Effector memory CD8-positive, alpha-beta T cell (primary cell): ENCODE results near the gene AQP12B.
"Not testable (repeated sequence)": the region's sequence is repeated elsewhere in the genome, so short reads cannot be mapped to it uniquely, and the experiment has no call there.

Experiments
- ATAC-seq: fragments of 150-1000 bp; cut with Tn5 transposase; replicated peaks from 2 replicates; pipeline ENCODE4 v1.10.0; 2021; ENCODE audit warnings: mild to moderate bottlenecking, moderate library complexity
- DNase-seq, 3 experiments: peaks; one replicate each; pipeline ENCODE4 v3.0.0; 2021
- H3K27ac Mint-ChIP-seq, 2 donors: one replicate each; pipeline ENCODE4 v1.8.0; 2022; ENCODE audit warnings: mild to moderate bottlenecking in 2 of 2, mixed read lengths in 2 of 2, moderate library complexity in 2 of 2
- H3K27me3 Mint-ChIP-seq, 2 donors: one replicate each; pipeline ENCODE4 v1.8.0; 2022; ENCODE audit warnings: mixed read lengths in 2 of 2
- H3K36me3 Mint-ChIP-seq: one replicate; pipeline ENCODE4 v1.8.0; 2022; ENCODE audit warnings: mild to moderate bottlenecking, moderate library complexity, mixed read lengths; ENCODE audit not compliant: insufficient read depth
- H3K4me1 Mint-ChIP-seq, 2 donors: one replicate each; pipeline ENCODE4 v1.8.0; 2022; ENCODE audit warnings: low read depth in 2 of 2, mixed read lengths in 2 of 2
- H3K4me3 Mint-ChIP-seq, 2 donors: one replicate each; pipeline ENCODE4 v1.8.0; 2022; ENCODE audit warnings: mild to moderate bottlenecking in 2 of 2, mixed read lengths in 2 of 2, moderate library complexity in 2 of 2
- H3K9me3 Mint-ChIP-seq, 2 donors: one replicate each; pipeline ENCODE4 v1.8.0; 2022; ENCODE audit warnings: mixed read lengths in 2 of 2

Gene AQP12B

DNA sequence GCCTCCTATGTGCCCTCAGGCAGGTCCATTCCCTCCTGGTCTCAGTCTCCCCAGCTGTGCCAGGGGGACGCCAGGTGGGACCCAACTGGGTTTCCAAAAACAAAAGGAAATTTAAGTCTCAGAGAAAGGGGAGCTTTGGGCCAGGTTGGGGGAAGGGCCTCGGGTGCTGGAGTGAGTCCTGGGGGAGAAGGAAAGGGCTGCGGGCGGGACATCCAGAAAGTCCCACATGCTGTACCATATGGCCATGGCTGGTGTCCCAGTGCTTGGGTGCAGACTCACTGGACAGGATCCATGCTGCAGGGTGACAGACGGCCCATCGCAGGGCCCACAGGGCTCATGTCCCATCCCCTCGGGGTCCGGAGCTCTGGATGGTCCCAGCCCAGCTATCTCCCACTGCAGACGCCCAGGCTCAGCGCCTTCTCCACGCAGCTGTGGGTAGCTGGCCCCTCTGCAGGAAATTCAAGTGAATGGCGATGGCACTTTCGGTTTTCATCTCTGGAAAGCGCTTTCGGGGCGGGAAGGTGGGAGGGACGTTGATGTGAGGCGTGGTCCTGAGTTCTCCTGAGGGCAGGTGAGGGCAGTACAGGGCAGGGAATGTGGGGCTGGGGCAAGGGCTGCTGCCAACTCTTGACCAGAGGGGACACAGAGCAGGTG is 7.9 kb upstream of the AQP12B start:
- H3K27me3 Mint-ChIP-seq, H3K36me3 Mint-ChIP-seq, DNase-seq, H3K9me3 Mint-ChIP-seq: not testable (repeated sequence)
- H3K4me1 Mint-ChIP-seq: peaks cover 9 to 12% of the 10 kb centered on the region in 2 donors
- peak overlapping the region in 1 of 2 donors; percentile 81 for H3K27ac Mint-ChIP-seq
- peak overlapping the region; percentile 31 to 48 for H3K4me3 Mint-ChIP-seq
- ATAC-seq: peak; percentile 62

- H3K4me1 Mint-ChIP-seq: peaks cover 9 to 14% of the 10 kb centered on the region in 2 donors
- no peaks in the 10 kb centered on the region for H3K9me3 Mint-ChIP-seq
- no peaks in the 10 kb centered on the region for H3K27me3 Mint-ChIP-seq
- ATAC-seq: no peak
- no peak for DNase-seq
- H3K36me3 Mint-ChIP-seq: no peaks in the 10 kb centered on the region
- peak overlapping the region; percentile 2 to 48 for H3K4me3 Mint-ChIP-seq
- H3K27ac Mint-ChIP-seq: peak overlapping the region in 1 of 2 donors; percentile 81
Measured at GRCh38 chr2:240689975-240690374, 7.3 kb upstream of the AQP12B start.

DNA sequence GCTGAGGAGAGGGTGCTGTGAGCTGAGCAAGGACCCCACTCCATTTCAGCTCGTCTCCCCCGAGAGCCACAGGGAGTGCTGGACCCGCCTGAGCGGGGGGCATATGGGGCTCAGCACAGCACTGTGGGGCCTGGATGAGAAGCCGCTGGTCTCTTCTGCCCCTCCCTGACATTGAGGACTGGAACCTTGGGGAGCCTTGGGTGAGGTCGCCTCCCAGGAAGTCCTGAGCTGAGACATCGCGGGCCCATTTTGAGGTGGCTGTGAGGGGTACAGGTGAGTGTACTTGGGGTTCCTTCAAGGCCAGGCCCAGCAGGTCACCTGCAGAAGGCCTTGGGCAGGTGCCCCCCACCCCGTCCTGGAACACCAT is 5.9 kb upstream of the AQP12B start:
- Mint-ChIP-seq H3K27ac (no peak overlapping the region), H3K9me3 (no peaks in the 10 kb centered on the region), H3K4me1 (peaks cover 13 to 18% of the 10 kb centered on the region in 2 donors), H3K27me3 (no peaks in the 10 kb centered on the region), H3K4me3 (no peak overlapping the region), H3K36me3 (no peaks in the 10 kb centered on the region)
- no peak for ATAC-seq
- DNase-seq: no peak

- H3K4me1 Mint-ChIP-seq: peaks cover 13 to 20% of the 10 kb centered on the region in 2 donors
- no peak overlapping the region for H3K27ac Mint-ChIP-seq
- no peak for ATAC-seq
Measured at GRCh38 chr2:240687741-240688552, 5.3 kb upstream of the AQP12B start.

GRCh38 chr2:240687045-240687740 is 4.5 kb upstream of the AQP12B start:
- H3K4me1 Mint-ChIP-seq: peaks cover 13 to 20% of the 10 kb centered on the region in 2 donors
- H3K9me3 Mint-ChIP-seq: no peaks in the 10 kb centered on the region
- H3K27me3 Mint-ChIP-seq: no peaks in the 10 kb centered on the region
- H3K4me3 Mint-ChIP-seq: no peak overlapping the region
- no peaks in the 10 kb centered on the region for H3K36me3 Mint-ChIP-seq
- ATAC-seq (no peak), DNase-seq (no peak)
- peak overlapping the region; percentile 58 to 85 for H3K27ac Mint-ChIP-seq

More at GRCh38 chr2:240687741-240688552, 5.3 kb upstream of the AQP12B start:
- DNase-seq: no peak
- no peaks in the 10 kb centered on the region for H3K36me3 Mint-ChIP-seq
- H3K4me3 Mint-ChIP-seq: no peak overlapping the region
- no peaks in the 10 kb centered on the region for H3K27me3 Mint-ChIP-seq
- no peaks in the 10 kb centered on the region for H3K9me3 Mint-ChIP-seq

- Mint-ChIP-seq H3K4me1 (peaks cover 13 to 20% of the 10 kb centered on the region in 2 donors), H3K9me3 (no peaks in the 10 kb centered on the region), H3K4me3 (peak overlapping the region; percentile 14 to 37), H3K27ac (peak overlapping the region; percentile 58 to 85), H3K36me3 (no peaks in the 10 kb centered on the region), H3K27me3 (no peaks in the 10 kb centered on the region)
- DNase-seq (no peak), ATAC-seq (peak; percentile 51)
Measured at GRCh38 chr2:240686460-240686859, 3.8 kb upstream of the AQP12B start.

DNA sequence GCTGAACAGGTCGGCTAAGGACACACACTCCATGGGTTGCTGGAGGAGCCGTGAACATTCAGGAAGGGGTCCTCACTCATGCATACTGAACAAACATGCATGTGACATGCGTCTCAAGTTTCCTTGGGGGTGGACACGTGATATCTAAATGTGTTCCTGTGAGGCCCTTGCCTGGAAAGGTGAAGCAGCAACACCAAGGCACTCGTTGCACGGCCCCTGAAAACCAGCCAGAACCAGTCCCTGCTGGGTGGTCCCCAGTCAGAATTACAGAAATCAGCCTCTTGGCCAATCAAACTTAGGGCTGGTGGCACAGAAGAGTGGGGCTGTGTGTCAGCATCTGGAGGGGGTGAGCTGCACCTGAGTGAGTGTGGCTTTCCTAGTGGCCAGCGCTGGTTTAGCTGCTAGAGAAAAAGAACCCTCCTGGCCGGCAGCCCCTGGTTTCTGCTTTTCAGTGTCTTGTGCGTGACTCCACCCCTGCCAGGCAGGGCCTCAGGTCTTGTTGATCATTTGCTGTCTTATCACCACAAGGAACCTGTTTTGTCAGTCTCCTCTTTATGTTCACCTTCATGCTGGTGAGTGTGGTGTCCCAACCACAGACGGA is 3.2 kb upstream of the AQP12B start:
- Mint-ChIP-seq H3K4me3 (peak overlapping the region; percentile 14 to 37), H3K9me3 (no peaks in the 10 kb centered on the region), H3K27ac (peak overlapping the region; percentile 58 to 85), H3K4me1 (peaks cover 13 to 20% of the 10 kb centered on the region in 2 donors), H3K36me3 (no peaks in the 10 kb centered on the region), H3K27me3 (no peaks in the 10 kb centered on the region)
- DNase-seq (no peak), ATAC-seq (peak; percentile 23)

- ATAC-seq, H3K9me3 Mint-ChIP-seq, H3K27me3 Mint-ChIP-seq, DNase-seq, H3K36me3 Mint-ChIP-seq: not testable (repeated sequence)
- peak overlapping the region; percentile 68 to 73 for H3K4me3 Mint-ChIP-seq
- H3K4me1 Mint-ChIP-seq: peaks cover 13 to 17% of the 10 kb centered on the region in 2 donors
- peak overlapping the region; percentile 81 to 86 for H3K27ac Mint-ChIP-seq
Measured at GRCh38 chr2:240683980-240684728, 1.5 kb upstream of the AQP12B start.

DNA sequence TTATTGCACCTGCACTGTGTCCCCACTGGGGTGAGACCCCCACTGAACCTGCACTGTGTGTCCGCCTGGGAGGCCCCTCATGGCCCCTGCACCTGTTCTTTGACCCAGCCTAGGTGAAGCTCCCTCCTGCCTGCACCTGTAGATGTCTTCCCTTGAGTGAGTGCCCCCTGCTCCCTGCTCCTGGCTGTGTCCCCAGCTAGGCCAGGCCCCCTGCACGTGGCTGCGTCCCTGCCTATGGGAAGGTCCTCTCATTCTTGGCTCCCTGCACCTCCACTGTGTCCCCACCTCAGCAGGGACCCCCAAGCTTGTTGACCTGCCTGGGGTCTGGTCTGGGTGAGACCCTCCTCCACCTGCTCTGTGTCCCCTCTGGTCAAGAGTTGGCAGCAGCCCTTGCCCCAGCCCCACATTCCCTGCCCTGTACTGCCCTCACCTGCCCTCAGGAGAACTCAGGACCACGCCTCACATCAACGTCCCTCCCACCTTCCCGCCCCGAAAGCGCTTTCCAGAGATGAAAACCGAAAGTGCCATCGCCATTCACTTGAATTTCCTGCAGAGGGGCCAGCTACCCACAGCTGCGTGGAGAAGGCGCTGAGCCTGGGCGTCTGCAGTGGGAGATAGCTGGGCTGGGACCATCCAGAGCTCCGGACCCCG is 769 bp upstream of the AQP12B start:
- not testable (repeated sequence) for H3K36me3 Mint-ChIP-seq, H3K27me3 Mint-ChIP-seq, DNase-seq, H3K9me3 Mint-ChIP-seq
- Mint-ChIP-seq H3K27ac (peak overlapping the region; percentile 81 to 86), H3K4me3 (peak overlapping the region; percentile 68 to 73), H3K4me1 (peaks cover 13 to 17% of the 10 kb centered on the region in 2 donors)
- peak; percentile 62 for ATAC-seq

- not testable (repeated sequence) for H3K27me3 Mint-ChIP-seq, H3K9me3 Mint-ChIP-seq, H3K27ac Mint-ChIP-seq, H3K36me3 Mint-ChIP-seq, H3K4me3 Mint-ChIP-seq, H3K4me1 Mint-ChIP-seq, DNase-seq, ATAC-seq
Measured at GRCh38 chr2:240680185-240680584, 2.5 kb downstream of the AQP12B start.

- not testable (repeated sequence) for H3K36me3 Mint-ChIP-seq, H3K9me3 Mint-ChIP-seq, H3K27ac Mint-ChIP-seq, ATAC-seq, H3K4me3 Mint-ChIP-seq, DNase-seq, H3K4me1 Mint-ChIP-seq
- peaks cover 7 to 10% of the 10 kb centered on the region in 2 donors for H3K27me3 Mint-ChIP-seq
Measured at GRCh38 chr2:240678909-240679308, 3.8 kb downstream of the AQP12B start.

- not testable (repeated sequence) for H3K27ac Mint-ChIP-seq, ATAC-seq
Measured at GRCh38 chr2:240678043-240678442, 4.6 kb downstream of the AQP12B start.

More at GRCh38 chr2:240678043-240678442, 4.6 kb downstream of the AQP12B start:
- not testable (repeated sequence) for H3K4me1 Mint-ChIP-seq, H3K4me3 Mint-ChIP-seq, H3K36me3 Mint-ChIP-seq, H3K9me3 Mint-ChIP-seq, DNase-seq
- H3K27me3 Mint-ChIP-seq: peaks cover 7 to 10% of the 10 kb centered on the region in 2 donors
